Heart left ventricle (tissue), 16 donors: Measurements from ENCODE around the gene NCKAP5L. TPM values are rescaled to one million over a fixed set of nuclear protein-coding genes. Genes with fewer than 3 reads are reported as not detected.

Experiments used
- ATAC-seq, 4 donors: fragments of 200-7000 bp; cut with Tn5 transposase; one replicate each; pipeline ENCODE4 v1.9.1; 2020 to 2022; ENCODE audit warnings: moderate library complexity in 4 of 4, mild to moderate bottlenecking in 3 of 4, moderate number of reproducible peaks in 1 of 4
- DNase-seq, 5 donors: peaks; one replicate each; pipeline ENCODE4 v3.0.0-alpha.2; 2020
- H3K27ac ChIP-seq, 12 donors: fragments of 200-600 bp; sonication (generic) in 4 of 12; one replicate each; pipeline versions ENCODE4 v1.5.0 to v1.8.0; 2016 to 2022; ENCODE audit warnings: mild to moderate bottlenecking in 2 of 12
- H3K27me3 ChIP-seq, 9 donors: fragments of 200-600 bp; sonication (generic) in 2 of 9; one replicate each; pipeline versions ENCODE4 v1.5.1 to v1.8.0; 2016 to 2022; ENCODE audit warnings: mild to moderate bottlenecking in 3 of 9
- H3K36me3 ChIP-seq, 9 donors: fragments of 200-600 bp; sonication (generic) in 2 of 9; one replicate each; pipeline versions ENCODE4 v1.5.0 to v1.8.0; 2018 to 2022; ENCODE audit warnings: mild to moderate bottlenecking in 2 of 9
- H3K4me1 ChIP-seq, 12 donors: fragments of 200-600 bp; sonication (generic) in 4 of 12; one replicate each; pipeline versions ENCODE4 v1.5.0 to v1.8.0; 2016 to 2022; ENCODE audit warnings: mild to moderate bottlenecking in 3 of 12
- H3K4me3 ChIP-seq, 12 donors: fragments of 200-600 bp; sonication (generic) in 4 of 12; one replicate each; pipeline versions ENCODE4 v1.5.0 to v1.8.0; 2017 to 2022; ENCODE audit warnings: mild to moderate bottlenecking in 9 of 12, moderate library complexity in 4 of 12
- H3K9me3 ChIP-seq, 12 donors: fragments of 200-600 bp; sonication (generic) in 4 of 12; one replicate each; pipeline versions ENCODE4 v1.5.0 to v1.8.0; 2016 to 2022; ENCODE audit warnings: mild to moderate bottlenecking in 1 of 12
- POLR2A ChIP-seq, 2 donors: fragments of 450-650 bp; IDR thresholded peaks; one replicate each; pipeline ENCODE4 v1.6.1; 2017; ENCODE audit warnings: antibody characterized with exemption in 2 of 2, mild to moderate bottlenecking in 2 of 2, moderate library complexity in 2 of 2
- WGBS, 4 donors: extraction: QIAGEN DNeasy Blood & Tissue Kit in 2 of 4; methylation state at CpG; one replicate each; pipeline versions ENCODE4 v1.1.5 to v1.1.7; 2013 to 2018; 5-methylcytosine and 5-hydroxymethylcytosine counted together
- intact Hi-C, 10 donors: fragments of 100-400 bp; cut with DNase I; formaldehyde crosslinking; loops; one replicate each; pipeline versions ENCODE4 v1.11.1 to v1.14.2; 2022
- polyA plus RNA-seq, 2 donors: library from polyadenylated mRNA; stranded (reverse); fragments of 200-250 nt; gene quantifications; one replicate each; pipeline ENCODE4 v1.2.3, GENCODE V29; 2013
- total RNA-seq, 9 donors: library from RNA; depleted of rRNA in 2 of 9; stranded (reverse); fragments of >200 nt in 2 of 9; fragmentation: NEBNext Ultra II Directional in 3 of 9; extraction: Animal tissue kit (Norgen Biotek cat#: 25700) in 3 of 9; gene quantifications; one replicate each; pipeline versions ENCODE4 v1.1.0 to v1.2.4, GENCODE V29; 2016 to 2023
- TF ChIP-seq, protein P1 (sequence below), 12 donors: fragments of 200-600 bp; sonication (generic) in 4 of 12; IDR thresholded peaks; one replicate each; pipeline versions ENCODE4 v1.5.0 to v1.8.0; 2018 to 2022; ENCODE audit warnings: antibody characterized with exemption in 12 of 12, mild to moderate bottlenecking in 5 of 12
- donor health status: ischemic (EF 13 %, LVEDD 7.1; RV severe dilation, severe dysfunction).
- donor health status: healthy with polysubstance abuse.
- donor health status: DM: no; HTN: yes; CAD: no.
- donor health status: DM: no; HTN: no; CAD: no.
- donor health status: ischemic (EF 25% LVEDD 6.9; RV normal size, moderate dysfunction).
- donor health status: ischemic (EF 25% LVEDD 5.7; RV mildly dilated, moderate dysfunction).
- donor health status: healthy.
- donor health status: DM: yes; HTN: yes; CAD: no.
- donor health status: ischemic (EF 35%, LVEDD 5.7; RV mildly dilated, moderate dysfunction).
- donor health status: nonischemic (EF 11% LVEDD 7.7; RV severe dilation, severe dysfunction).
- donor health status: DM: yes; HTN: yes; CAD: no.
- donor health status: PGD.
- donor health status: ischemic (EF 29% LVEDD 5.4; RV normal size, mild dysfunction).
- donor health status: nonischemic (EF 23%, LVEDD 6.1; RV moderate dilation, normal function).

Gene NCKAP5L
- total and polyA plus RNA-seq, 11 donors = 14.1 to 35.0 (median 25.0) TPM

DNA sequence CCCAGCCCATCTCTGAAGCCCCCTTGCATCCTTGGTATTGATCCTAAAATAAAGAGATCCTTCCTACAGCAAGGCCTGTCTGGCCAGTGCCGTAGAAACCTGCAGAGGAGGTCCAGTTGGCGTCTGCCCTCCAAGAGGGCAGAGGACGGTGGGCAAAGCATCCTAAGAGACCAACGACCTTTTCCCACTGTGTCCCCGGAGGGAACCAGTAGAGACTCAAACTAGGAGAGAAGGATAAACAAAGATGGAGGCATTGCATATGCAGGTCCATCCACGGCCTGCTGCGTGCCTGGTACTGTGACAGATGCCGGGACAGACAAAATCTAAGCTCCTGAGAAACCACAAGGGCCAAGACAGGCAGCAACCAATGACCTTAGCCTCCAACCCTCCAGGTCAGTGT lies 3.8 kb downstream of the NCKAP5L start:
- Histone ChIP-seq H3K9me3 (no peaks in the 10 kb centered on the region), H3K4me3 (peak overlapping the region in 2 of 12 donors; percentile 2 to 35), H3K27me3 (no peaks in the 10 kb centered on the region), H3K27ac (peak overlapping the region in 10 of 12 donors; percentile 8 to 99 (median 92)), H3K36me3 (peaks cover 0 to 8% (median 0%) of the 10 kb centered on the region in 9 donors), H3K4me1 (peaks cover 13 to 88% (median 77%) of the 10 kb centered on the region in 12 donors)
- intact Hi-C loops = loop anchor here in 1 of 10 donors (5.0 kb wide), 1 partner anchor 42 kb away; no protein-coding TSS in a partner anchor
- DNase-seq (no peak), ATAC-seq (no peak)
- 64 to 85% (median 68%) methylated on average over 8 of the region's 8 CpGs for WGBS, 4 donors
- TF ChIP-seq, protein P1, sequence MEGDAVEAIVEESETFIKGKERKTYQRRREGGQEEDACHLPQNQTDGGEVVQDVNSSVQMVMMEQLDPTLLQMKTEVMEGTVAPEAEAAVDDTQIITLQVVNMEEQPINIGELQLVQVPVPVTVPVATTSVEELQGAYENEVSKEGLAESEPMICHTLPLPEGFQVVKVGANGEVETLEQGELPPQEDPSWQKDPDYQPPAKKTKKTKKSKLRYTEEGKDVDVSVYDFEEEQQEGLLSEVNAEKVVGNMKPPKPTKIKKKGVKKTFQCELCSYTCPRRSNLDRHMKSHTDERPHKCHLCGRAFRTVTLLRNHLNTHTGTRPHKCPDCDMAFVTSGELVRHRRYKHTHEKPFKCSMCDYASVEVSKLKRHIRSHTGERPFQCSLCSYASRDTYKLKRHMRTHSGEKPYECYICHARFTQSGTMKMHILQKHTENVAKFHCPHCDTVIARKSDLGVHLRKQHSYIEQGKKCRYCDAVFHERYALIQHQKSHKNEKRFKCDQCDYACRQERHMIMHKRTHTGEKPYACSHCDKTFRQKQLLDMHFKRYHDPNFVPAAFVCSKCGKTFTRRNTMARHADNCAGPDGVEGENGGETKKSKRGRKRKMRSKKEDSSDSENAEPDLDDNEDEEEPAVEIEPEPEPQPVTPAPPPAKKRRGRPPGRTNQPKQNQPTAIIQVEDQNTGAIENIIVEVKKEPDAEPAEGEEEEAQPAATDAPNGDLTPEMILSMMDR (IDR thresholded peaks at IDR 0.05) = no peak
- no peak for TF ChIP-seq POLR2A (IDR thresholded peaks at IDR 0.05)

DNA sequence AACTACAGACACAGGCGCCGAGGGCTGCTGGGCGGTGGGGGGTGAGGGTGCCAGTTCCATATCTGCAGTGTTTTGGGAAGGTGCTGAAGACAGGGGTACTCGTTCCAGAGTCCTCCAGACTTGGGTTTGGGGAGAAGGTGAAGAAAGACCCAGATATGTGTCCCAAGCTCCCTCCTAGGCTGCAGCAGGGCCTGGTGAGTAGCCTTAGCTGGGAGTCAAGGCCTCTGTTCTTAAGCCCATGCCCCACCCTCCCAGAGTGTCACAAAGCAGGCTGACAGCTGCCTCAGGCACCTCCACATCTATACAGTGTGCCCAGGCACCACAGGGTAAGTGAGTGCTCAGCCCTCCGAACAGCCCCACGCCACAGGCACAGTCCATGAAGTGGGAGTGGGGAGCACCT lies 4.3 kb downstream of the NCKAP5L start:
- Histone ChIP-seq H3K36me3 (peaks cover 0 to 8% (median 0%) of the 10 kb centered on the region in 9 donors), H3K27ac (peak overlapping the region in 6 of 12 donors; percentile 62 to 99 (median 92)), H3K4me3 (no peak overlapping the region), H3K4me1 (peaks cover 13 to 87% (median 76%) of the 10 kb centered on the region in 12 donors), H3K27me3 (no peaks in the 10 kb centered on the region), H3K9me3 (no peaks in the 10 kb centered on the region)
- intact Hi-C loops = loop anchor here in 1 of 10 donors (5.0 kb wide), 1 partner anchor 42 kb away; no protein-coding TSS in a partner anchor
- TF ChIP-seq POLR2A (IDR thresholded peaks at IDR 0.05) = no peak
- TF ChIP-seq, protein P1 (IDR thresholded peaks at IDR 0.05) = no peak
- ATAC-seq (no peak), DNase-seq (no peak)
- WGBS, 4 donors = 44 to 79% (median 76%) methylated on average over 4 to 6 of the region's 6 CpGs

DNA sequence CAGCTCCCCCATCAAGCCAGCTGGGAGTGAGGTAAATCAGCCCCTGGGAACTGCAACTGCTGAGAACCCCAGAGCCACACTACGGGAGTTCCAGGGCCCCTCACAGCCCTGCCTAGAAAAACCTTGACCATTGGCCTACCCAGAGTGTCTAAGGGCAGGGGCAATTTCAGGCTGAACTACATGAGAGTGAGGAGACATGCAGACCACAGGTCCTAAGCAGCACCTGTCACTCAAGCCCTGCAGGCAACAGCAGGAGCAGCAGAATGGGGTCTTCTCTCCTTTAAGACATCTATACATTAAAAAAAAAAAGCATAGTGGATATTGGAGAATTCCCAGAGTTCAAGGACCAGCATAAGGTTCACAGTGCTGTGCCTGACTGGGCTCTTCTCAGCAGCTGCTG lies 4.9 kb downstream of the NCKAP5L start:
- Histone ChIP-seq H3K27me3 (no peaks in the 10 kb centered on the region), H3K4me3 (no peak overlapping the region), H3K36me3 (peaks cover 0 to 8% (median 0%) of the 10 kb centered on the region in 9 donors), H3K4me1 (peaks cover 13 to 83% (median 72%) of the 10 kb centered on the region in 12 donors), H3K27ac (no peak overlapping the region), H3K9me3 (no peaks in the 10 kb centered on the region)
- 62 to 83% (median 80%) methylated on average over 1 of the region's 1 CpG; no CpG with 5 or more reads in 1 of the 4 donors for WGBS, 4 donors
- ATAC-seq (no peak), DNase-seq (no peak)
- TF ChIP-seq, protein P1 (IDR thresholded peaks at IDR 0.05) = no peak
- no peak for TF ChIP-seq POLR2A (IDR thresholded peaks at IDR 0.05)
- intact Hi-C loops = loop anchor here in 1 of 10 donors (5.0 kb wide), 1 partner anchor 41 kb away; no protein-coding TSS in a partner anchor

DNA sequence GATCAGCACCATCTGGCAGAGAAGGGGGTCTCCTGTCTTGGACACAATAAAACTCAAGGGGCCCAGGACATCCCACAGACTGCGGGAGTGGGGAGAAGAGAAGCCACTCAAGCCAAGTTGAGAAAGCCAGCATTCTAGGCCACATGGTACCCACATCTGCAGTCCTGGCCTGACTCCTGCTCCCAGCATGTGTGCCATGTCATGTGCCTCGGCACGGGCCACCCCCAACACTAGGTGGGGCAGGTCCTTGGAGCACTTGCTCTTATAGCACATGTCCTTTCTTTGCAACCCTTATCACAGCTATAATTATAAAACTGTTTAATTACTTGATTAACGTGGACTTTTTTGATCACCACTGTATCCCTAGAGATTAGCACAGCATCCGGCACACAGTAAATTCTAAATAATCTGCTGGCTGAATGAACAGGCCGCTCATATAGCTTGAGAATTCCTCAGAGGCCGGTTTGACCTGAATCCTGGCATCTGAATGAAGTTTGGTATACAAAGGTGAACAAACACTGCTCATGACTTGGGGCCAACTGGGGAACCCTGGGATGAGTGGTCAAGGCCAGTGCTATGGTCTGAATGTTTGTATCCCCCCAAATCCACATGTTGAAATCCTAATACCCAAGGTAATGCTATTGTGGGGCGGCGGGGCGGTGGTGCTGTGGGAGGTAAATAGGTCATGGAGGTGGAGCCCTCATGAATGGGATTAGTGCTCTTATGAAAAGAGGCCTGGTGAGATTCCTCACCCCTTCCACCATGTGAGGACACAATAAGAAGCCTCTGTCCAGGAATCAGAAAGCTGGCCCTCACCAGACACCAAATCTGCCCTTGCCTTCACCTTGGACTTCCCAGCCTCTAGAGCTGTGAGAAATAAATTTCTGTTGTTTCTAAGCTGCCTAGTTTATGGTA lies 6.6 kb downstream of the NCKAP5L start:
- Histone ChIP-seq H3K27me3 (no peaks in the 10 kb centered on the region), H3K27ac (peak overlapping the region in 7 of 12 donors; percentile 21 to 60 (median 39)), H3K4me1 (peaks cover 13 to 74% (median 65%) of the 10 kb centered on the region in 12 donors), H3K9me3 (no peaks in the 10 kb centered on the region), H3K36me3 (peaks cover 0 to 8% (median 0%) of the 10 kb centered on the region in 9 donors), H3K4me3 (no peak overlapping the region)
- intact Hi-C loops = loop anchor here in 1 of 10 donors (5.0 kb wide), 1 partner anchor 39 kb away; no protein-coding TSS in a partner anchor
- 59 to 67% (median 63%) methylated on average over 10 of the region's 10 CpGs for WGBS, 4 donors
- DNase-seq = no peak
- peak in 1 of 4 donors; percentile 35 for ATAC-seq
- no peak for TF ChIP-seq POLR2A (IDR thresholded peaks at IDR 0.05)
- TF ChIP-seq, protein P1 (IDR thresholded peaks at IDR 0.05) = no peak
